Ishikawa (cell line): Measurements from ENCODE around the gene RNF150.

Source experiments
- CEBPB ChIP-seq: IDR thresholded peaks from 2 replicates; pipeline ENCODE4 v1.6.1; 2012
- CREB1 ChIP-seq: IDR thresholded peaks from 2 replicates; pipeline ENCODE4 v1.6.1; 2012; ENCODE audit warnings: low read depth
- EGR1 ChIP-seq: IDR thresholded peaks from 2 replicates; pipeline ENCODE4 v1.6.1; 2012
- EP300 ChIP-seq: IDR thresholded peaks from 2 replicates; pipeline ENCODE4 v1.6.1; 2012; ENCODE audit warnings: borderline replicate concordance
- FOXM1 ChIP-seq: IDR thresholded peaks from 2 replicates; pipeline ENCODE4 v1.6.1; 2012; ENCODE audit warnings: low read depth, borderline replicate concordance
- MAX ChIP-seq: IDR thresholded peaks from 2 replicates; pipeline ENCODE4 v1.6.1; 2012
- NFIC ChIP-seq: IDR thresholded peaks from 2 replicates; pipeline ENCODE4 v1.6.1; 2012
- RAD21 ChIP-seq: IDR thresholded peaks from 2 replicates; pipeline ENCODE4 v1.6.1; 2012; ENCODE audit warnings: low read depth
- REST ChIP-seq: IDR thresholded peaks from 2 replicates; pipeline ENCODE4 v1.6.1; 2012; ENCODE audit warnings: low read depth, mild to moderate bottlenecking
- TAF1 ChIP-seq: IDR thresholded peaks from 2 replicates; pipeline ENCODE4 v1.6.1; 2012; ENCODE audit warnings: low read depth, mild to moderate bottlenecking
- TCF12 ChIP-seq: IDR thresholded peaks from 2 replicates; pipeline ENCODE4 v1.6.1; 2012; ENCODE audit warnings: low read depth
- TEAD4 ChIP-seq: IDR thresholded peaks from 2 replicates; pipeline ENCODE4 v1.6.1; 2012
- USF1 ChIP-seq: IDR thresholded peaks from 2 replicates; pipeline ENCODE4 v1.6.1; 2012
- YY1 ChIP-seq: IDR thresholded peaks from 2 replicates; pipeline ENCODE4 v1.6.1; 2012; ENCODE audit warnings: low read depth
- ZBTB7A ChIP-seq: IDR thresholded peaks from 2 replicates; pipeline ENCODE4 v1.6.1; 2012; ENCODE audit warnings: low read depth

Gene RNF150

GRCh38 chr4:141170671-141171070 lies 37.4 kb upstream of the RNF150 start:
- TF ChIP-seq EP300 (no peak), MAX (no peak), REST (no peak), CEBPB (no peak), ZBTB7A (no peak), EGR1 (no peak), CREB1 (no peak), USF1 (no peak), TCF12 (no peak), TAF1 (no peak), NFIC (no peak)

- TF ChIP-seq EP300 (no peak), NFIC (no peak), CEBPB (no peak), TAF1 (no peak), FOXM1 (no peak), TEAD4 (no peak), YY1 (no peak), ZBTB7A (no peak), TCF12 (no peak), CREB1 (no peak), REST (no peak)
These were observed 36.1 kb upstream of the RNF150 start for GRCh38 chr4:141169391-141169790.

GRCh38 chr4:141159027-141159426 lies 25.8 kb upstream of the RNF150 start:
- TF ChIP-seq TCF12 (no peak), YY1 (no peak), FOXM1 (no peak), MAX (no peak)

GRCh38 chr4:141158219-141158618 lies 24.9 kb upstream of the RNF150 start:
- TF ChIP-seq FOXM1 (no peak), CREB1 (no peak), RAD21 (peak; percentile 79), USF1 (no peak), EP300 (no peak), REST (no peak), NFIC (no peak), MAX (no peak), EGR1 (no peak)

GRCh38 chr4:141155586-141155985 lies 22.3 kb upstream of the RNF150 start:
- peak; percentile 78 for TF ChIP-seq TEAD4
- no peak for TF ChIP-seq CEBPB
- TF ChIP-seq USF1: no peak
- 0 out of 2 replicates have a peak, but pooled peaks have one; percentile 19 for TF ChIP-seq MAX
